Endodermal cell (in vitro differentiated cells): Measurements from ENCODE around the gene LRRC37A3. TPM values are rescaled to one million over a fixed set of nuclear protein-coding genes. Genes with fewer than 3 reads are reported as not detected.
"Not testable (repeated sequence)": the region's sequence is repeated elsewhere in the genome, so short reads cannot be mapped to it uniquely, and the experiment has no call there.

ENCODE experiments used
- DNase-seq: peaks from one replicate; pipeline ENCODE4 v3.0.0-alpha.2; 2017
- H3K27ac ChIP-seq: 2 replicates; pipeline ENCODE4 v1.5.1; 2013; ENCODE audit warnings: mild to moderate bottlenecking, low read depth, low read length, moderate library complexity
- H3K27me3 ChIP-seq: 2 replicates; pipeline ENCODE4 v1.6.1; 2013; ENCODE audit warnings: mild to moderate bottlenecking, low read length, moderate library complexity; ENCODE audit not compliant: insufficient read depth, control insufficient read depth, poor library complexity, severe bottlenecking
- H3K36me3 ChIP-seq: 2 replicates; pipeline ENCODE4 v1.7.0; 2013; ENCODE audit warnings: mild to moderate bottlenecking, low read length, moderate library complexity; ENCODE audit not compliant: control insufficient read depth, insufficient read depth
- H3K4me1 ChIP-seq: one replicate; pipeline ENCODE4 v1.7.0; 2013; ENCODE audit warnings: low read length; ENCODE audit not compliant: control insufficient read depth, insufficient read depth
- H3K4me3 ChIP-seq: 2 replicates; pipeline ENCODE4 v1.5.1; 2013; ENCODE audit warnings: mild to moderate bottlenecking, low read length, moderate library complexity
- H3K9ac ChIP-seq: 2 replicates; pipeline ENCODE4 v1.6.1; 2013; ENCODE audit warnings: mild to moderate bottlenecking, low read length, moderate library complexity; ENCODE audit not compliant: poor library complexity, severe bottlenecking; ENCODE audit errors: extremely low read depth
- H3K9me3 ChIP-seq: 2 replicates; pipeline ENCODE4 v1.6.1; 2013; ENCODE audit warnings: mild to moderate bottlenecking, low read length, moderate library complexity; ENCODE audit not compliant: control insufficient read depth
- H3K27ac Mint-ChIP-seq: 2 replicates; pipeline ENCODE4 v1.8.0; 2020; ENCODE audit warnings: mixed read lengths
- H3K27me3 Mint-ChIP-seq: 2 replicates; pipeline ENCODE4 v1.8.0; 2021; ENCODE audit warnings: mild to moderate bottlenecking, mixed read lengths; ENCODE audit not compliant: insufficient read depth
- H3K36me3 Mint-ChIP-seq: 2 replicates; pipeline ENCODE4 v1.8.0; 2020; ENCODE audit warnings: low read depth, mixed read lengths
- H3K4me1 Mint-ChIP-seq: 2 replicates; pipeline ENCODE4 v1.8.0; 2020; ENCODE audit warnings: mixed read lengths
- H3K4me3 Mint-ChIP-seq: 2 replicates; pipeline ENCODE4 v1.8.0; 2020; ENCODE audit warnings: mild to moderate bottlenecking, moderate library complexity, mixed read lengths
- H3K9me3 Mint-ChIP-seq: 2 replicates; pipeline ENCODE4 v1.8.0; 2020; ENCODE audit warnings: mild to moderate bottlenecking, mixed read lengths
- CTCF ChIP-seq: fragments of 200-600 bp; sonication (generic); conservative IDR thresholded peaks from 2 replicates; pipeline ENCODE4 v1.5.0; 2021; ENCODE audit warnings: antibody characterized with exemption, mild to moderate bottlenecking
- whole genome bisulfite sequencing, 2 experiments: methylation state at CpG; one replicate each; pipeline versions ENCODE4 v1.1.5 to v1.1.7; 2013; ENCODE audit warnings: missing lambda C conversion rate in 2 of 2, mixed read lengths in 1 of 2; ENCODE audit not compliant: insufficient coverage in 1 of 2, insufficient read length in 1 of 2; 5-methylcytosine and 5-hydroxymethylcytosine counted together
- total RNA-seq, 2 donors: library from RNA; stranded (reverse); fragmentation: NEBNext Ultra II Directional in 1 of 2; extraction: Animal tissue kit (Norgen Biotek cat#: 25700) in 1 of 2; gene quantifications; 2 replicates in 1 of 2; 3 replicates in 1 of 2; pipeline ENCODE4 v1.2.1, GENCODE V29; 2021

LRRC37A3 gene
- total RNA-seq, 2 donors from 2014 or later: 18.1 to 25.3 TPM

- not testable (repeated sequence) for H3K27ac Mint-ChIP-seq, H3K27me3 ChIP-seq, H3K36me3 Mint-ChIP-seq, H3K9me3 ChIP-seq, H3K9ac ChIP-seq, H3K27me3 Mint-ChIP-seq, H3K4me1 Mint-ChIP-seq, H3K4me3 Mint-ChIP-seq, H3K4me3 ChIP-seq, H3K4me1 ChIP-seq, H3K27ac ChIP-seq, H3K9me3 Mint-ChIP-seq, H3K36me3 ChIP-seq
- peak; percentile 52 for DNase-seq
- WGBS, 2 experiments: 78 to 82% methylated on average over 3 to 7 of the region's 7 CpGs
Observed at GRCh38 chr17:64930374-64930773, 11.1 kb upstream of the LRRC37A3 start.

- not testable (repeated sequence) for H3K9me3 Mint-ChIP-seq, H3K27me3 ChIP-seq, H3K4me3 Mint-ChIP-seq, H3K27me3 Mint-ChIP-seq, H3K9me3 ChIP-seq, H3K27ac Mint-ChIP-seq, H3K4me1 Mint-ChIP-seq, H3K36me3 Mint-ChIP-seq, H3K4me3 ChIP-seq, H3K36me3 ChIP-seq, H3K4me1 ChIP-seq, H3K27ac ChIP-seq, DNase-seq, H3K9ac ChIP-seq
- WGBS, 2 experiments: 100% methylated on average over 2 of the region's 6 CpGs; no CpG with 5 or more reads in 1 of the 2 experiments
Observed at GRCh38 chr17:64929419-64930209, 10.3 kb upstream of the LRRC37A3 start.

- H3K36me3 ChIP-seq, H3K4me1 ChIP-seq, DNase-seq, H3K9me3 ChIP-seq, H3K4me3 Mint-ChIP-seq, H3K4me3 ChIP-seq, H3K27ac Mint-ChIP-seq, H3K27ac ChIP-seq, H3K4me1 Mint-ChIP-seq, H3K9me3 Mint-ChIP-seq, H3K27me3 ChIP-seq, H3K9ac ChIP-seq, H3K36me3 Mint-ChIP-seq, H3K27me3 Mint-ChIP-seq: not testable (repeated sequence)
- 89% methylated on average over 1 of the region's 3 CpGs; no CpG with 5 or more reads in 1 of the 2 experiments for WGBS, 2 experiments
Observed at GRCh38 chr17:64928701-64929100, 9.4 kb upstream of the LRRC37A3 start.

- not testable (repeated sequence) for H3K9me3 ChIP-seq, H3K27me3 Mint-ChIP-seq, H3K27me3 ChIP-seq, H3K9ac ChIP-seq, H3K36me3 Mint-ChIP-seq, H3K9me3 Mint-ChIP-seq, H3K27ac ChIP-seq, H3K4me3 Mint-ChIP-seq, H3K4me1 ChIP-seq, H3K4me3 ChIP-seq, H3K36me3 ChIP-seq
- WGBS, 2 experiments: 50 to 52% methylated on average over 1 of the region's 2 CpGs
- peaks cover 10% of the 10 kb centered on the region for H3K4me1 Mint-ChIP-seq
- DNase-seq: peak; percentile 66
- peak overlapping the region; percentile 54 for H3K27ac Mint-ChIP-seq
- TF ChIP-seq CTCF: peak; percentile 78
Observed at GRCh38 chr17:64927444-64927843, 8.2 kb upstream of the LRRC37A3 start.

- H3K4me1 Mint-ChIP-seq: peaks cover 11% of the 10 kb centered on the region
- not testable (repeated sequence) for H3K9me3 ChIP-seq, H3K9me3 Mint-ChIP-seq, H3K27me3 ChIP-seq, H3K27me3 Mint-ChIP-seq, H3K4me3 Mint-ChIP-seq, H3K4me1 ChIP-seq, H3K27ac Mint-ChIP-seq, H3K36me3 ChIP-seq, H3K4me3 ChIP-seq, DNase-seq, H3K27ac ChIP-seq, H3K36me3 Mint-ChIP-seq, H3K9ac ChIP-seq
- WGBS, 2 experiments: 96% methylated on average over 3 of the region's 4 CpGs; no CpG with 5 or more reads in 1 of the 2 experiments
Observed at GRCh38 chr17:64926430-64926829, 7.2 kb upstream of the LRRC37A3 start.

GRCh38 chr17:64925244-64925643, 6.0 kb upstream of the LRRC37A3 start:
- 88 to 97% methylated on average over 3 to 4 of the region's 4 CpGs for WGBS, 2 experiments
- not testable (repeated sequence) for DNase-seq

More at GRCh38 chr17:64925244-64925643, 6.0 kb upstream of the LRRC37A3 start:
- not testable (repeated sequence) for H3K27me3 Mint-ChIP-seq, H3K4me1 ChIP-seq, H3K36me3 Mint-ChIP-seq, H3K9me3 ChIP-seq, H3K4me3 ChIP-seq, H3K9me3 Mint-ChIP-seq, H3K27me3 ChIP-seq, H3K9ac ChIP-seq, H3K27ac Mint-ChIP-seq, H3K27ac ChIP-seq, H3K36me3 ChIP-seq, H3K4me3 Mint-ChIP-seq
- H3K4me1 Mint-ChIP-seq: peaks cover 14% of the 10 kb centered on the region
